Stimulated activated naive CD8-positive, alpha-beta T cell treated with anti-CD3 and anti-CD28 coated beads, Interleukin-15, Interleukin-2, amounts not matched to agents 100 ng/mL and 50 ng/mL, for 24 hours (primary cell): Measurements from ENCODE around the gene THADA.
"Not testable (repeated sequence)": the region's sequence is repeated elsewhere in the genome, so short reads cannot be mapped to it uniquely, and the experiment has no call there.

Experiments
- H3K27ac Mint-ChIP-seq: one replicate; pipeline ENCODE4 v1.8.0; 2021; ENCODE audit warnings: mild to moderate bottlenecking, mixed read lengths
- H3K27me3 Mint-ChIP-seq: one replicate; pipeline ENCODE4 v1.8.0; 2021; ENCODE audit warnings: mixed read lengths
- H3K36me3 Mint-ChIP-seq: one replicate; pipeline ENCODE4 v1.8.0; 2021; ENCODE audit warnings: low read depth, mixed read lengths
- H3K4me1 Mint-ChIP-seq: one replicate; pipeline ENCODE4 v1.8.0; 2021; ENCODE audit warnings: low read depth, mixed read lengths
- H3K4me3 Mint-ChIP-seq: one replicate; pipeline ENCODE4 v1.8.0; 2021; ENCODE audit warnings: mild to moderate bottlenecking, mixed read lengths
- H3K9me3 Mint-ChIP-seq: one replicate; pipeline ENCODE4 v1.8.0; 2021; ENCODE audit warnings: mixed read lengths

Gene THADA

DNA sequence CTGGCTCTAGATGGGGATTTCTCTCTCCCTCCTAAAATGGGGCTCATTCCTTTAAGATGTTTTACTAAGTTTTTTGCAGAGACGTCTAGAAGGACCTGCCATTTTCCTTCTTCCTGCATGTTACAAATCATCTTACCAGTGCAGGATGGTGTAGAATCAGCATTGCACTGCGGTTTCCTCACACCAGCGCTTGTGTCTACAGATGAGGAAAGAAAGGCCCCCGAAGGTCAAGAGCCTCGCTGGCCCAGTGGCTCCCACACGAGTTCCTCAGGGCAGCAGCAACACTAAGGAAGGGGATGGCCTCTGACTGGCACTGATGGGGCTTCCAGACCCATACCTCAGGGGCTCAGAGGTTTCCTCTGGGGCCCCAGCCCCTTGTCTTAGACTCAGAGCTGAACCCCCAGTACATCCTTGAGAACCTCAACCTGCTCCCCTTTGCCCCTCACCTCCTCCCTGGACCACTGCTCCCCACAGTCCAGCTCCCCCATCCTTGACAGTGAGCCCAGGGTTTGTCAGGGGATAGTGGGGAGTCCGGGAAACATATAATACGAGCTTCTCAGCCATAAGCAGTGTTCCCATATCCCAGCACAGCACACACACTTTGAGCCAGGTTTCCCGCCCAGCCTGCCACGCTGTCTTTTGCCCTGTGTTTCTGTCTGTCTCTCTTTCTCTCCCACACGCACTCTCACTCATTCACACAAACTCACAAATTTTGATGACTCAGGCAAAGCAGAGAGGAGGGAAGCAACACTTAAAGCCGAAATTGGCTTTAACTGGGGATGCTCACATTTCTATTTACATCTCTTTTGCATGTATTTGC lies 398.9 kb downstream of the THADA start:
- Mint-ChIP-seq H3K27me3 (no peaks in the 10 kb centered on the region), H3K27ac (peak overlapping the region; percentile 94), H3K4me3 (peak overlapping the region; percentile 57), H3K9me3 (no peaks in the 10 kb centered on the region), H3K36me3 (no peaks in the 10 kb centered on the region), H3K4me1 (peaks cover 68% of the 10 kb centered on the region)

GRCh38 chr2:43194121-43194869 lies 401.5 kb downstream of the THADA start:
- peaks cover 63% of the 10 kb centered on the region for H3K4me1 Mint-ChIP-seq
- H3K9me3 Mint-ChIP-seq: no peaks in the 10 kb centered on the region
- no peaks in the 10 kb centered on the region for H3K27me3 Mint-ChIP-seq
- no peaks in the 10 kb centered on the region for H3K36me3 Mint-ChIP-seq
- H3K4me3 Mint-ChIP-seq: peak overlapping the region; percentile 69
- peak overlapping the region; percentile 96 for H3K27ac Mint-ChIP-seq

DNA sequence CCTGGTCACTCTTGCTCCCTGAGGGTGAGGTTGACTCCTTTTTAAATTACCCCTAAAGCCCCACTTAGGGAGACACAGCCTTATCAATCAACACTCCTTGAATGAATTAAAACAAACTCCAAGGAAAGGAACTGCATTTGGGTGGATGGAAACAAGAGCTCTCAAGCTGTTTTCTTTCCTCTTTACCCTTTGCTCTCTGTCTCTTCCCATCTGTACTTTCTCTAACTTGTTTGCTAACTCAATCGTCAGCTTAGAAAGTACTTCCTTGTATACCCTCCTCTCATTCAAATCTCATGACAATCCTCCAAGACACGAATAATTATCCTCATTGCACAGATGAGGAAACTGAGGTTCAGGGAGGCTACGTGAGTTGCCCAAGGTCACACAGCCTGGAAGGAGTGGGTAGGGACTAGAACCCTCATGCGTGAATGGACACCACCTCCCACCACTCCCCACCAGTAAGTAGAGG lies 402.2 kb downstream of the THADA start:
- peaks cover 62% of the 10 kb centered on the region for H3K4me1 Mint-ChIP-seq
- H3K4me3 Mint-ChIP-seq: peak overlapping the region; percentile 69
- H3K27me3 Mint-ChIP-seq: no peaks in the 10 kb centered on the region
- peak overlapping the region; percentile 56 for H3K27ac Mint-ChIP-seq
- H3K36me3 Mint-ChIP-seq: no peaks in the 10 kb centered on the region
- H3K9me3 Mint-ChIP-seq: no peaks in the 10 kb centered on the region

- Mint-ChIP-seq H3K9me3 (no peaks in the 10 kb centered on the region), H3K27ac (peak overlapping the region; percentile 56), H3K36me3 (no peaks in the 10 kb centered on the region), H3K27me3 (no peaks in the 10 kb centered on the region), H3K4me3 (no peak overlapping the region), H3K4me1 (peaks cover 63% of the 10 kb centered on the region)
Observed at GRCh38 chr2:43192744-43193651, 402.8 kb downstream of the THADA start.

GRCh38 chr2:43191947-43192516 lies 403.8 kb downstream of the THADA start:
- no peaks in the 10 kb centered on the region for H3K9me3 Mint-ChIP-seq
- H3K4me1 Mint-ChIP-seq: peaks cover 65% of the 10 kb centered on the region
- H3K4me3 Mint-ChIP-seq: no peak overlapping the region
- peak overlapping the region; percentile 46 for H3K27ac Mint-ChIP-seq
- H3K27me3 Mint-ChIP-seq: no peaks in the 10 kb centered on the region
- no peaks in the 10 kb centered on the region for H3K36me3 Mint-ChIP-seq

DNA sequence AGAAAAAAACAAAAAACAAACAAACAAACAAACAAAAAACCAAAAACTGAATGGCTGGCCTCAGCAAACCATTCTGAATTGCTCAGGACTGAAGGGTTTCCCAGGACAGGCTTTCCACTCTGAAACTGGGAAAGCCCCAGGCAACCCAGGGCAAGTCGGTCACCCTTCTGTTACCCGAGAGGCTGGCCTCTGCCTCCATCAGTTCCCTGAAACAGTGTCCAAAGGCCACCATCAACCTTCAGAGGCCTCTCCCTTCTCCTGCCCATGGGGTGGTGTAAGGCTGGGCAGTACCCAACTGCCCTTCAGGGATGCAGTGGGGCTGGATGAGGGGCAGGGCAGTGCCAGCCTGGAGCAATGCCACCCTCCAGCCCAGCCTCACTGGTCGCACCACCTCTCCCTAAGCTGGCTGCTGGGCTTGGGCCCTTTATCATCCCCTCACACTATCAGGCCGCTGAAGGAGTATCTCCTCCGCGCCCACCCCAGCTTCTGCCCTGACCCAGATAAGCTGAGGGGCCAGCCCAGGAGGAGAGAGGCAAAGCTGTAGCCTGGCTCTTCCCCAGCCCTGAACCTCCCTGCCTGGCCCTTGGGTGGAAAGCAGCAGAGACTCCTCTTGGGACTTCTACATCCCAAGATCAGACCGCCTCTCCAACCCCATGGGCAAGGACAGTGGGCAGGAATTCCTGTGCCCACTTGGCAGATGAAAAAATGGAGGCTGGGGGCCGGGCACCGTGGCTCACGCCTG lies 405.4 kb downstream of the THADA start:
- H3K4me3 Mint-ChIP-seq: no peak overlapping the region
- H3K9me3 Mint-ChIP-seq: no peaks in the 10 kb centered on the region
- no peak overlapping the region for H3K27ac Mint-ChIP-seq
- peaks cover 62% of the 10 kb centered on the region for H3K4me1 Mint-ChIP-seq
- no peaks in the 10 kb centered on the region for H3K27me3 Mint-ChIP-seq
- no peaks in the 10 kb centered on the region for H3K36me3 Mint-ChIP-seq

DNA sequence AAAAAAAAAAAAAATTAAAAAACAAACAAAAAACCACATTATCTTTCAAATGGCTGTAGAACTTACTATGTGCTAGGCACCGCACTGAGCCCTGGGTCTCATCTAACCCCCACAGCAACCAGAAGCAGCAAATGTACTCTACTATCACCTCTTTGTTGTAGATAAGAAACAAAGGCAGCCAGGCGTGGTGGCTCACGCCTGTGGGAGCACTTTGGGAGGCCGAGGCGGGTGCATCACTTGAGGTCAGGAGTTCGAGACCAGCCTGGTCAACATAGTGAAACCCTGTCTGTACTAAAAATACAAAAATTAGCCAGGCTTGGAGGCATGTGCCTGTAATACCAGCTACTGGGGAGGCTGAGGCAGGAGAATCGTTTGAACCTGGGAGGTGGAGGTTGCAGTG lies 406.0 kb downstream of the THADA start:
- H3K9me3 Mint-ChIP-seq, H3K4me3 Mint-ChIP-seq, H3K36me3 Mint-ChIP-seq, H3K27ac Mint-ChIP-seq, H3K27me3 Mint-ChIP-seq: not testable (repeated sequence)
- H3K4me1 Mint-ChIP-seq: peaks cover 62% of the 10 kb centered on the region

DNA sequence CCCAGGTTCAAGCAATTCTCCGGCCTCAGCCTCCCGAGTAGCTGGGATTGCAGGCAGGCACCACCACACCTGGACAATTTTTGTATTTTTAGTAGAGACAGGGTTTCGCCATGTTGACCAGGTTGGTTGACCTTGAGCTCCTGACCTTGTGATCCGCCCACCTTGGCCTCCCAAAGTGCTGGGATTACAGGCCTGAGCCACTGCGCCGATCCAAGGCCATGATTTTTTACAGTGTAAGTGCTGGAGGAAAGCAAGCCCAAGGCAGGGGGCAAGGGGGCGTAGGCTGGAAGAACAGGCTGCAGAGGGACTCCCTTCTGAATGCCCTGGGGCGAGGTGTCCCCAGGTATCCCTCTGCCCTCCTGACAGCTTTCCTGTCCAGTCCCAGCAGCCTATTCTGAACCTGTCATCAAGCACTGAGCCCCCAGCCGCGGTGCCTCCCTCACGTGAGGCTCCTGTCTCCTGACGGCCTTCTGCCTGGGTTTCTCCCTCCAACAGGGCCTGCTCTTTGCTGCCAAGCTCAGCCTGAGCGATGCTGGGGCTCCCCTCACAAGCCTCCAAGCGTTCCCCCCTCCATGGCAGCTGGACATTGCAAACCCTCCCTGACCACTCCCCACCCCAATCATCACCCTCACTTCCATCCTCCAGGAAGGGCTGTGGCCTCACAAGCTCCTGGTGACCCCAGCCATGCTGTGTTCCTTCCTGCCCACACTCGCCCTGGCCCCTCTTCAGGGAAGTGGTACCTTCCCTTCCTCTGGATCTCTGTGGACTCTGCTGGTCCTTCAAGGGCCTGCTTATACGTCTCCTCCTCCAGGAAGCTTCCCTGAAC lies 407.1 kb downstream of the THADA start:
- Mint-ChIP-seq H3K27ac (no peak overlapping the region), H3K9me3 (no peaks in the 10 kb centered on the region), H3K4me3 (no peak overlapping the region), H3K36me3 (no peaks in the 10 kb centered on the region), H3K4me1 (peaks cover 62% of the 10 kb centered on the region), H3K27me3 (no peaks in the 10 kb centered on the region)

GRCh38 chr2:43186679-43187374 lies 409.0 kb downstream of the THADA start:
- no peak overlapping the region for H3K27ac Mint-ChIP-seq
- no peaks in the 10 kb centered on the region for H3K36me3 Mint-ChIP-seq
- no peaks in the 10 kb centered on the region for H3K9me3 Mint-ChIP-seq
- H3K4me3 Mint-ChIP-seq: no peak overlapping the region
- peaks cover 47% of the 10 kb centered on the region for H3K4me1 Mint-ChIP-seq
- no peaks in the 10 kb centered on the region for H3K27me3 Mint-ChIP-seq

- Mint-ChIP-seq H3K4me1 (peaks cover 47% of the 10 kb centered on the region), H3K9me3 (no peaks in the 10 kb centered on the region), H3K36me3 (peaks cover under 1% of the 10 kb centered on the region), H3K4me3 (no peak overlapping the region), H3K27ac (peak overlapping the region; percentile 65), H3K27me3 (no peaks in the 10 kb centered on the region)
Observed at GRCh38 chr2:43186321-43186678, 409.5 kb downstream of the THADA start.

GRCh38 chr2:43185146-43185545 lies 410.7 kb downstream of the THADA start:
- no peaks in the 10 kb centered on the region for H3K27me3 Mint-ChIP-seq
- H3K4me1 Mint-ChIP-seq: peaks cover 53% of the 10 kb centered on the region
- no peak overlapping the region for H3K4me3 Mint-ChIP-seq
- no peaks in the 10 kb centered on the region for H3K9me3 Mint-ChIP-seq
- H3K36me3 Mint-ChIP-seq: peaks cover 5% of the 10 kb centered on the region
- H3K27ac Mint-ChIP-seq: peak overlapping the region; percentile 88

DNA sequence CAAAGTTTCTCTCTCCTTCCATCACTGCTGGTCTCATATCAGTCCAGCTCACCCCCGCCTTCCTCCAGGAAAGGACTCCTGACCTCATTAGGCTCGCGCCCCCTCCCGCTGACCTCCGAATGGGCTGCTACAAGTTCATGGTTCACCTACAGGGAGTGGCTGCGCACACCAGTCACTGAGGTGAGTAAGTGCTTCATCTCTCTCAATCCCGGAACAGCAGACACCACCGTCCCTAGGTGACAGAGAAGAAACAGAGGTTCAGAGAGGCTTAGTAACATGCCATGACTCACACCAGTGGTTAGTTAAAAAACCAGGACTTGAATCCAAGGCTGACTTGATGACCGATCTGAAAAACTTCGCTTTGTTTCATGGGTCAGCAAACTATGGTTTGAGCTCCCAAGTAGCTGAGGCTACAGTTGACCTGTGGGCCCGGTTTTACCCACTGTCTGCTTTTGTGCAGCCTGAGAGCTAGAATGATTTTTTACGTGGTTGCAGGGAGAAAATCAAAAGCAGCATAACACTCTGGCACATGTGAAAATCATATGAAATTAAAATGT lies 411.4 kb downstream of the THADA start:
- Mint-ChIP-seq H3K27me3 (no peaks in the 10 kb centered on the region), H3K4me1 (peaks cover 56% of the 10 kb centered on the region), H3K36me3 (peaks cover 5% of the 10 kb centered on the region), H3K27ac (peak overlapping the region; percentile 88), H3K9me3 (no peaks in the 10 kb centered on the region), H3K4me3 (no peak overlapping the region)

GRCh38 chr2:43183743-43184142 lies 412.1 kb downstream of the THADA start:
- Mint-ChIP-seq H3K4me1 (peaks cover 63% of the 10 kb centered on the region), H3K9me3 (no peaks in the 10 kb centered on the region), H3K4me3 (no peak overlapping the region), H3K36me3 (peaks cover 5% of the 10 kb centered on the region), H3K27ac (peak overlapping the region; percentile 8), H3K27me3 (no peaks in the 10 kb centered on the region)
